GM21717 (cell line): ENCODE measurements around the gene CLCN7.
"Not testable (repeated sequence)": the region's sequence is repeated elsewhere in the genome, so short reads cannot be mapped to it uniquely, and the experiment has no call there.

Experiments used
- ATAC-seq: cut with Tn5 transposase; IDR thresholded peaks from one replicate; pipeline ENCODE4 v1.9.1; 2021; ENCODE audit warnings: mild to moderate bottlenecking, moderate library complexity; ENCODE audit not compliant: unreplicated experiment

The CLCN7 gene

GRCh38 chr16:1447965-1448364, 26.9 kb downstream of the CLCN7 start:
- ATAC-seq: no peak

- ATAC-seq: no peak
Measured at GRCh38 chr16:1446296-1447080, 28.3 kb downstream of the CLCN7 start.

GRCh38 chr16:1445518-1446203, 29.2 kb downstream of the CLCN7 start:
- no peak for ATAC-seq

- no peak for ATAC-seq
Measured at GRCh38 chr16:1444730-1445517, 29.9 kb downstream of the CLCN7 start.

- no peak for ATAC-seq
Measured at GRCh38 chr16:1443980-1444729, 30.7 kb downstream of the CLCN7 start, which contains the start of gene CCDC154. CCDC154 (minus strand) TSS chr16:1444556; CDS start chr16:1444322, 234 bp downstream.

GRCh38 chr16:1443403-1443973, 31.3 kb downstream of the CLCN7 start:
- no peak for ATAC-seq

- no peak for ATAC-seq
Measured at GRCh38 chr16:1442697-1443096, 32.1 kb downstream of the CLCN7 start.

- ATAC-seq: no peak
Measured at GRCh38 chr16:1441391-1441829, 33.4 kb downstream of the CLCN7 start.

GRCh38 chr16:1439699-1440074, 35.1 kb downstream of the CLCN7 start:
- not testable (repeated sequence) for ATAC-seq

- no peak for ATAC-seq
Measured at GRCh38 chr16:1439058-1439698, 35.6 kb downstream of the CLCN7 start.

GRCh38 chr16:1438229-1439057, 36.4 kb downstream of the CLCN7 start:
- ATAC-seq: no peak

- no peak for ATAC-seq
Measured at GRCh38 chr16:1437606-1438005, 37.2 kb downstream of the CLCN7 start.

- no peak for ATAC-seq
Measured at GRCh38 chr16:1436731-1437355, 38.0 kb downstream of the CLCN7 start.

GRCh38 chr16:1435921-1436697, 38.7 kb downstream of the CLCN7 start:
- no peak for ATAC-seq

GRCh38 chr16:1434644-1435592, 39.9 kb downstream of the CLCN7 start:
- no peak for ATAC-seq

GRCh38 chr16:1433756-1434155, 41.1 kb downstream of the CLCN7 start:
- no peak for ATAC-seq

- no peak for ATAC-seq
Measured at GRCh38 chr16:1433263-1433560, 41.6 kb downstream of the CLCN7 start.
